IMR-90 (cell line): Measurements from ENCODE around the gene PBLD. TPM values are rescaled to one million over a fixed set of nuclear protein-coding genes. Genes with fewer than 3 reads are reported as not detected.

Source experiments
- ATAC-seq: fragments of 200-7000 bp; cut with Tn5 transposase; 2 replicates; pipeline ENCODE4 v1.9.1; 2020; ENCODE audit warnings: low read depth, mild to moderate bottlenecking, moderate library complexity
- BruUV-seq: library from RNA; stranded (reverse); fragments of 400-500 nt; replicated peaks from 2 replicates; lab custom pipeline; 2021; lab: Mats Ljungman, UMichigan
- CTCF ChIA-PET: fragments of 300-600 bp; formaldehyde crosslinking; extraction: SDS; loops from one replicate; lab custom pipeline; 2021; ENCODE audit warnings: antibody characterized with exemption; lab: Yijun Ruan, JAX
- POLR2A ChIA-PET: fragments of 300-600 bp; sonication (Branson Sonifier 250); formaldehyde crosslinking; loops from one replicate; lab custom pipeline; 2022; ENCODE audit warnings: antibody characterized with exemption; ENCODE audit not compliant: unreplicated experiment; lab: Charles Lee
- DNase-seq: peaks from one replicate; pipeline ENCODE4 v3.0.0; 2013
- H2AFZ ChIP-seq: replicated peaks from 2 replicates; pipeline ENCODE3; 2013; ENCODE audit warnings: low read length, mild to moderate bottlenecking; ENCODE audit not compliant: poor library complexity
- H2AK5ac ChIP-seq: 2 replicates; pipeline ENCODE4 v1.6.1; 2013; ENCODE audit warnings: low read depth, low read length, inconsistent platforms
- H2AK9ac ChIP-seq: replicated peaks from 2 replicates; pipeline ENCODE3; 2013; ENCODE audit warnings: mild to moderate bottlenecking, low read depth, low read length, moderate library complexity; ENCODE audit not compliant: poor library complexity
- H2BK120ac ChIP-seq: 2 replicates; pipeline ENCODE4 v1.6.1; 2013; ENCODE audit warnings: low read depth, low read length, inconsistent platforms
- H2BK15ac ChIP-seq: 3 replicates; pipeline ENCODE4 v1.6.1; 2013; ENCODE audit warnings: low read depth, low read length, inconsistent platforms
- H2BK20ac ChIP-seq: 2 replicates; pipeline ENCODE4 v1.6.1; 2013; ENCODE audit warnings: low read depth, mild to moderate bottlenecking, inconsistent platforms, low read length, moderate library complexity
- H2BK5ac ChIP-seq: 2 replicates; pipeline ENCODE4 v1.6.1; 2013; ENCODE audit warnings: mild to moderate bottlenecking, low read depth, low read length, inconsistent platforms; ENCODE audit not compliant: poor library complexity, severe bottlenecking
- H3K14ac ChIP-seq: replicated peaks from 2 replicates; pipeline ENCODE4 v1.6.1; 2013; ENCODE audit warnings: low read depth, low read length, inconsistent platforms
- H3K18ac ChIP-seq: 2 replicates; pipeline ENCODE4 v1.6.1; 2013; ENCODE audit warnings: low read depth, low read length, control low read depth
- H3K23ac ChIP-seq: 2 replicates; pipeline ENCODE4 v1.6.1; 2013; ENCODE audit warnings: low read depth, low read length, inconsistent platforms
- H3K27ac ChIP-seq: 2 replicates; pipeline ENCODE4 v1.5.1; 2013; ENCODE audit warnings: mild to moderate bottlenecking, control low read depth, low read length; ENCODE audit not compliant: insufficient read depth
- H3K27me3 ChIP-seq: 2 replicates; pipeline ENCODE4 v1.6.1; 2013; ENCODE audit warnings: low read length; ENCODE audit not compliant: control insufficient read depth, insufficient read depth
- H3K36me3 ChIP-seq: 2 replicates; pipeline ENCODE4 v1.6.1; 2013; ENCODE audit warnings: low read length, mixed read lengths; ENCODE audit not compliant: control insufficient read depth, insufficient read depth
- H3K4ac ChIP-seq: 2 replicates; pipeline ENCODE4 v1.6.1; 2013; ENCODE audit warnings: low read depth, low read length, inconsistent platforms
- H3K4me1 ChIP-seq: 2 replicates; pipeline ENCODE4 v1.6.1; 2013; ENCODE audit warnings: low read length, mixed read lengths; ENCODE audit not compliant: control insufficient read depth, insufficient read depth
- H3K4me2 ChIP-seq: 2 replicates; pipeline ENCODE4 v1.6.1; 2013; ENCODE audit warnings: low read depth, mild to moderate bottlenecking, control low read depth, low read length, moderate library complexity
- H3K4me3 ChIP-seq: 2 replicates; pipeline ENCODE4 v1.5.1; 2013; ENCODE audit warnings: low read depth, mild to moderate bottlenecking, control low read depth, low read length, moderate library complexity; ENCODE audit not compliant: insufficient read depth
- H3K56ac ChIP-seq: 2 replicates; pipeline ENCODE4 v1.6.1; 2013; ENCODE audit warnings: low read length, inconsistent platforms; ENCODE audit not compliant: insufficient read depth; ENCODE audit errors: extremely low read depth
- H3K79me1 ChIP-seq, 2 experiments: 2 replicates each; pipeline ENCODE4 v1.6.1; 2013; ENCODE audit warnings: low read length in 2 of 2, inconsistent platforms in 1 of 2, low read depth in 1 of 2
- H3K9ac ChIP-seq: 2 replicates; pipeline ENCODE4 v1.6.1; 2013; ENCODE audit warnings: low read depth, low read length, control low read depth
- H3K9me1 ChIP-seq: 2 replicates; pipeline ENCODE4 v1.6.1; 2013; ENCODE audit warnings: low read length, inconsistent platforms; ENCODE audit not compliant: insufficient read depth
- H3K9me3 ChIP-seq: 2 replicates; pipeline ENCODE4 v1.6.1; 2013; ENCODE audit warnings: low read length; ENCODE audit not compliant: control insufficient read depth, insufficient read depth
- H4K20me1 ChIP-seq: 2 replicates; pipeline ENCODE4 v1.6.1; 2013; ENCODE audit warnings: low read length, inconsistent platforms; ENCODE audit not compliant: insufficient read depth
- H4K5ac ChIP-seq: 2 replicates; pipeline ENCODE4 v1.6.1; 2013; ENCODE audit warnings: mild to moderate bottlenecking, low read depth, low read length, control low read depth
- H4K8ac ChIP-seq, 2 experiments: 2 replicates each; pipeline ENCODE4 v1.6.1; 2013; ENCODE audit warnings: low read depth in 2 of 2, low read length in 2 of 2, control low read depth in 1 of 2, inconsistent platforms in 1 of 2
- H4K91ac ChIP-seq: 2 replicates; pipeline ENCODE4 v1.6.1; 2013; ENCODE audit warnings: low read depth, low read length, inconsistent platforms; ENCODE audit not compliant: insufficient read depth
- BHLHE40 ChIP-seq: fragments of 150-350 bp; IDR thresholded peaks from 2 replicates; pipeline ENCODE4 v1.6.1; 2016; ENCODE audit warnings: mild to moderate bottlenecking, low read depth, low read length
- CEBPB ChIP-seq: IDR thresholded peaks from 2 replicates; pipeline ENCODE4 v1.6.1; 2012; ENCODE audit warnings: low read depth, low read length, improper control_type of control experiment
- CHD1 ChIP-seq: IDR thresholded peaks from 2 replicates; pipeline ENCODE4 v1.6.1; 2012; ENCODE audit warnings: low read depth, low read length, improper control_type of control experiment
- CTCF ChIP-seq: conservative IDR thresholded peaks from 2 replicates; pipeline ENCODE4 v1.5.1; 2012; ENCODE audit warnings: mild to moderate bottlenecking, low read depth, low read length, improper control_type of control experiment
- ELK1 ChIP-seq: fragments of 150-350 bp; IDR thresholded peaks from 2 replicates; pipeline ENCODE4 v1.6.1; 2016; ENCODE audit warnings: low read depth, mild to moderate bottlenecking, low read length, moderate library complexity, borderline replicate concordance
- FOS ChIP-seq: fragments of 150-350 bp; IDR thresholded peaks from 2 replicates; pipeline ENCODE4 v1.6.1; 2016; ENCODE audit warnings: low read depth, low read length
- MAFK ChIP-seq: IDR thresholded peaks from 2 replicates; pipeline ENCODE4 v1.6.1; 2012; ENCODE audit warnings: low read depth, low read length, improper control_type of control experiment
- MAZ ChIP-seq: IDR thresholded peaks from 2 replicates; pipeline ENCODE4 v1.6.1; 2012; ENCODE audit warnings: low read depth, mild to moderate bottlenecking, low read length, improper control_type of control experiment, moderate library complexity, borderline replicate concordance
- MXI1 ChIP-seq: IDR thresholded peaks from 2 replicates; pipeline ENCODE4 v1.6.1; 2012; ENCODE audit warnings: low read depth, mild to moderate bottlenecking, low read length, moderate library complexity, borderline replicate concordance
- NFE2L2 ChIP-seq: fragments of 150-350 bp; IDR thresholded peaks from 2 replicates; pipeline ENCODE4 v1.6.1; 2016; ENCODE audit warnings: low read depth, mild to moderate bottlenecking, low read length
- POLR2A ChIP-seq: IDR thresholded peaks from 2 replicates; pipeline ENCODE4 v1.6.1; 2012; ENCODE audit warnings: mild to moderate bottlenecking, low read depth, low read length
- RAD21 ChIP-seq: IDR thresholded peaks from 2 replicates; pipeline ENCODE4 v1.6.1; 2012; ENCODE audit warnings: low read length, improper control_type of control experiment
- RCOR1 ChIP-seq: IDR thresholded peaks from 2 replicates; pipeline ENCODE4 v1.6.1; 2012; ENCODE audit warnings: mild to moderate bottlenecking, low read length, improper control_type of control experiment; ENCODE audit not compliant: insufficient replicate concordance
- RFX5 ChIP-seq: IDR thresholded peaks from 2 replicates; pipeline ENCODE4 v1.8.0; 2012; ENCODE audit warnings: low read depth, mild to moderate bottlenecking, low read length, moderate library complexity
- SMC3 ChIP-seq: fragments of 150-350 bp; IDR thresholded peaks from 2 replicates; pipeline ENCODE4 v1.6.1; 2016; ENCODE audit warnings: low read depth, mild to moderate bottlenecking, antibody characterized with exemption, low read length, moderate library complexity
- USF2 ChIP-seq: fragments of 150-350 bp; IDR thresholded peaks from 2 replicates; pipeline ENCODE4 v1.6.1; 2017; ENCODE audit warnings: mild to moderate bottlenecking, antibody characterized with exemption, low read length, low read depth
- WGBS, 2 experiments: methylation state at CpG; one replicate each; pipeline versions ENCODE4 v1.1.5 to v1.1.7; 2013; ENCODE audit warnings: missing lambda C conversion rate in 2 of 2; ENCODE audit not compliant: insufficient read length in 1 of 2; ENCODE audit errors: extremely low coverage in 2 of 2; 5-methylcytosine and 5-hydroxymethylcytosine counted together
- dilution Hi-C: fragments of 300-500 bp; cut with HindIII; formaldehyde crosslinking; loops from one replicate; pipeline ENCODE4 v1.14.3; 2018; ENCODE audit warnings: low sequenced_read_pairs; ENCODE audit not compliant: unreplicated experiment
- in situ Hi-C: fragments of 300-500 bp; cut with MboI; formaldehyde crosslinking; loops from 3 replicates; pipeline ENCODE4 v1.14.3; 2019; ENCODE audit warnings: low sequenced_read_pairs, inconsistent platforms, mixed read lengths
- intact Hi-C: fragments of 100-400 bp; cut with micrococcal nuclease; formaldehyde crosslinking; loops from 2 replicates; pipeline ENCODE4 v1.10.0; 2022
- polyA plus RNA-seq, 3 experiments: library from polyadenylated mRNA; depleted of rRNA; stranded (reverse); fragments of >200 nt; gene quantifications; 2 replicates each; pipeline ENCODE4 v1.2.3, GENCODE V29; 2012; ENCODE audit warnings: low replicate concordance in 1 of 3
- total RNA-seq: library from RNA; depleted of rRNA; stranded (reverse); fragments of >200 nt; gene quantifications from 2 replicates; pipeline ENCODE4 v1.2.3, GENCODE V29; 2012

PBLD gene
- total and polyA plus RNA-seq, 2 of the 4 experiments (the other 2 are of a cell fraction), result 3.3 to 5.7 TPM

- Histone ChIP-seq H3K27ac (no peak overlapping the region), H3K14ac (no peak overlapping the region), H3K27me3 (peaks cover 31% of the 10 kb centered on the region), H3K18ac (no peak overlapping the region), H2BK15ac (no peak overlapping the region), H2BK120ac (no peak overlapping the region), H3K9me3 (no peaks in the 10 kb centered on the region), H2AK5ac (no peak overlapping the region), H3K4me2 (no peak overlapping the region), H3K9me1 (no peaks in the 10 kb centered on the region), H3K4ac (no peak overlapping the region), H3K36me3 (no peaks in the 10 kb centered on the region), H2BK20ac (no peak overlapping the region), H3K4me1 (no peaks in the 10 kb centered on the region), H3K4me3 (no peak overlapping the region), H3K9ac (no peak overlapping the region), H2AFZ (no peak overlapping the region), H3K56ac (no peak overlapping the region), H4K5ac (no peak overlapping the region), H2BK5ac (no peak overlapping the region), H3K23ac (no peak overlapping the region), H2AK9ac (no peak overlapping the region), H4K91ac (no peak overlapping the region), H4K20me1 (no peaks in the 10 kb centered on the region), H3K79me1 (no peaks in the 10 kb centered on the region), H4K8ac (no peak overlapping the region)
- BruUV-seq, result no TSS peak
- in situ Hi-C loops, result no loop called here
- dilution Hi-C loops, result no loop called here
- CTCF ChIA-PET, result no interaction called here
- POLR2A ChIA-PET, result no interaction called here
- intact Hi-C loops, result no loop called here
- no peak for ATAC-seq
- no peak for DNase-seq
- no CpG with 5 or more reads among the region's 6 CpGs for WGBS, 2 experiments
- TF ChIP-seq FOS, result no peak
- no peak for TF ChIP-seq POLR2A
- no peak for TF ChIP-seq RAD21
- TF ChIP-seq CTCF, result no peak
- no peak for TF ChIP-seq USF2
- TF ChIP-seq ELK1, result no peak
- no peak for TF ChIP-seq CHD1
- no peak for TF ChIP-seq MAZ
- TF ChIP-seq BHLHE40, result no peak
- no peak for TF ChIP-seq MAFK
- no peak for TF ChIP-seq RFX5
- no peak for TF ChIP-seq CEBPB
- no peak for TF ChIP-seq SMC3
- no peak for TF ChIP-seq NFE2L2
- TF ChIP-seq RCOR1, result no peak
- TF ChIP-seq MXI1, result no peak
These were observed 84.8 kb downstream of the PBLD start for GRCh38 chr10:68247931-68248330.
